ENCODE results near the gene FAM53A. TPM values are rescaled to one million over a fixed set of nuclear protein-coding genes. Genes with fewer than 3 reads are reported as not detected.
"Not testable (repeated sequence)": the region's sequence is repeated elsewhere in the genome, so short reads cannot be mapped to it uniquely, and the experiment has no call there.

The FAM53A gene
- polyA plus RNA-seq, 3 donors = 1.2 to 2.1 (median 1.5) TPM

- 34 to 48% (median 38%) methylated on average over 7 of the region's 7 CpGs for WGBS, 3 donors
- H3K27ac ChIP-seq (ENCODE audit: low read depth, low read length) = no peak overlapping the region
Observed at GRCh38 chr4:1693131-1693896, 9.2 kb upstream of the FAM53A start.

- no peak overlapping the region for H3K27ac ChIP-seq (ENCODE audit: low read depth, low read length)
- 86 to 92% (median 91%) methylated on average over 9 of the region's 9 CpGs for WGBS, 3 donors
Observed at GRCh38 chr4:1691737-1692373, 7.7 kb upstream of the FAM53A start.

- WGBS, 3 donors = 84 to 96% (median 94%) methylated on average over 3 of the region's 3 CpGs
- no peak overlapping the region for H3K27ac ChIP-seq (ENCODE audit: low read depth, low read length)
Observed at GRCh38 chr4:1690698-1691097, 6.6 kb upstream of the FAM53A start.

- 52 to 61% (median 55%) methylated on average over 7 of the region's 7 CpGs for WGBS, 3 donors
- no peak overlapping the region for H3K27ac ChIP-seq (ENCODE audit: low read depth, low read length)
Observed at GRCh38 chr4:1686440-1687036, 2.4 kb upstream of the FAM53A start.

- no peak overlapping the region for H3K27ac ChIP-seq (ENCODE audit: low read depth, low read length)
- 81 to 85% (median 81%) methylated on average over 23 of the region's 23 CpGs for WGBS, 3 donors
Observed at GRCh38 chr4:1685235-1686150, 1.4 kb upstream of the FAM53A start.

- whole genome bisulfite sequencing, 3 donors = 25 to 36% (median 27%) methylated on average over 58 to 66 of the region's 66 CpGs
- no peak overlapping the region for H3K27ac ChIP-seq (ENCODE audit: low read depth, low read length)
Observed at GRCh38 chr4:1684506-1685234, 557 bp upstream of the FAM53A start.

GRCh38 chr4:1683261-1683735 lies 815 bp downstream of the FAM53A start:
- WGBS, 3 donors = 7 to 19% (median 7%) methylated on average over 13 of the region's 13 CpGs

GRCh38 chr4:1682860-1683259 lies 1.3 kb downstream of the FAM53A start:
- H3K27ac ChIP-seq (ENCODE audit: low read depth, low read length) = no peak overlapping the region
- 87 to 93% (median 90%) methylated on average over 13 of the region's 13 CpGs for WGBS, 3 donors

More at GRCh38 chr4:1683261-1683735, 815 bp downstream of the FAM53A start:
- H3K27ac ChIP-seq (ENCODE audit: low read depth, low read length) = peak overlapping the region; percentile 70

- H3K27ac ChIP-seq (ENCODE audit: low read depth, low read length) = no peak overlapping the region
- 80 to 88% (median 84%) methylated on average over 5 of the region's 5 CpGs for WGBS, 3 donors
Observed at GRCh38 chr4:1678244-1678643, 5.9 kb downstream of the FAM53A start.

GRCh38 chr4:1676605-1677525 lies 7.2 kb downstream of the FAM53A start:
- WGBS, 3 donors = 71 to 82% (median 75%) methylated on average over 25 of the region's 25 CpGs
- no peak overlapping the region for H3K27ac ChIP-seq (ENCODE audit: low read depth, low read length)

- whole genome bisulfite sequencing, 3 donors = 77 to 82% (median 79%) methylated on average over 10 of the region's 10 CpGs
- no peak overlapping the region for H3K27ac ChIP-seq (ENCODE audit: low read depth, low read length)
Observed at GRCh38 chr4:1675802-1676137, 8.3 kb downstream of the FAM53A start.

- 78 to 85% (median 82%) methylated on average over 19 of the region's 19 CpGs for WGBS, 3 donors
- no peak overlapping the region for H3K27ac ChIP-seq (ENCODE audit: low read depth, low read length)
Observed at GRCh38 chr4:1675136-1675801, 8.8 kb downstream of the FAM53A start.

- H3K27ac ChIP-seq (ENCODE audit: low read depth, low read length) = no peak overlapping the region
- WGBS, 3 donors = 65 to 76% (median 72%) methylated on average over 9 of the region's 9 CpGs
Observed at GRCh38 chr4:1674682-1675081, 9.4 kb downstream of the FAM53A start.

GRCh38 chr4:1673671-1674070 lies 10.4 kb downstream of the FAM53A start:
- H3K27ac ChIP-seq (ENCODE audit: low read depth, low read length) = no peak overlapping the region
- WGBS, 3 donors = 80 to 87% (median 85%) methylated on average over 19 to 20 of the region's 20 CpGs

GRCh38 chr4:1671011-1671410 lies 13.1 kb downstream of the FAM53A start:
- H3K27ac ChIP-seq (ENCODE audit: low read depth, low read length) = not testable (repeated sequence)
- WGBS, 3 donors = 90 to 94% (median 90%) methylated on average over 20 of the region's 20 CpGs

- 90 to 96% (median 92%) methylated on average over 11 of the region's 11 CpGs for WGBS, 3 donors
Observed at GRCh38 chr4:1670279-1670678, 13.8 kb downstream of the FAM53A start.

More at GRCh38 chr4:1670279-1670678, 13.8 kb downstream of the FAM53A start:
- no peak overlapping the region for H3K27ac ChIP-seq (ENCODE audit: low read depth, low read length)
